Measurements from ENCODE around the gene FAM193B. TPM values are rescaled to one million over a fixed set of nuclear protein-coding genes. Genes with fewer than 3 reads are reported as not detected.

The FAM193B gene
- total RNA-seq, 1 experiment from 2014 or later = 41.1 TPM

DNA sequence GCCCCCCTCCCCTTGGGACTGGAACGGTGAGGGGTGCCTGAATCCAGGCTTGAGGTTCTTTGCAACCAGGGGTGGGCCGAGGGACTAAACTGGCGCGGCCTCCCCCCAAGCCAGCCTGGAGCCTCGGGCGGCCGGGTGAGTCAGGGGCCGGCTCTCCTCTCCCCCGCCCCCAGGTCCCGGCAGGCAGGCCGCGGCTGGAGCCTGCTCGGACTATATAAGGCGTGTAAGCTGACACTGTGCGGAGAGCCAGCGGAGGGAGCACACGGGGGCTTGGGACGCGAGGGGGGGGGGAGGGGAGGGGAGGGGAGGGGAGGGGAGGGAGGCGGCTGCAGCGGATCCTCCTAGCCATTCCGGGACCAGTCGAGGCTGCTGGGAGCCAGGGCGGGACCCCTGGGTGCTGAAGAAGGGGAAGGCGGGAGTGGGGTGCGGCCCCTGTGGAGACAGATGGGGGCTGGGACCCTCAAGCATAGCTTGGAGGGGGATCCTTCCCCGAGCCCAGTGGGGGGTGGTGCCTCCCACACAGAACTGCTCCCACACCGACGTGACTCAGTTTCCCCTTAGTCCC lies 57.6 kb downstream of the FAM193B start:
- peaks cover 4% of the 10 kb centered on the region for H3F3A ChIP-seq (ENCODE audit: low read length, unreplicated experiment)
- H3K4me3 ChIP-seq (ENCODE audit: low read length) = peak overlapping the region; percentile 76
- ChIA-PET POLR2A (ENCODE audit: unreplicated experiment) (interaction anchor here (0.9 to 1.0 kb wide), 4 partner anchors 24 to 50 kb away, joined by 3 to 6 read pairs (median 4); no protein-coding TSS in a partner anchor), CTCF (interaction anchor here (0.6 to 1.4 kb wide), 8 partner anchors 25 to 184 kb away, joined by 3 to 7 read pairs (median 4); no protein-coding TSS in a partner anchor)
- ATAC-seq (peak; percentile 45), DNase-seq (peak; percentile 90)
- peaks cover 8% of the 10 kb centered on the region; the same call in 1 of the 2 replicates for H4K20me1 ChIP-seq (ENCODE audit: low read length)
- TF ChIP-seq EZH2phosphoT487 (IDR thresholded peaks at IDR 0.05; ENCODE audit: borderline replicate concordance, low read length) = no peak
- TF ChIP-seq EZH2 (IDR thresholded peaks at IDR 0.05; ENCODE audit: low read length, unreplicated experiment) = no peak
- TF ChIP-seq, protein P1, sequence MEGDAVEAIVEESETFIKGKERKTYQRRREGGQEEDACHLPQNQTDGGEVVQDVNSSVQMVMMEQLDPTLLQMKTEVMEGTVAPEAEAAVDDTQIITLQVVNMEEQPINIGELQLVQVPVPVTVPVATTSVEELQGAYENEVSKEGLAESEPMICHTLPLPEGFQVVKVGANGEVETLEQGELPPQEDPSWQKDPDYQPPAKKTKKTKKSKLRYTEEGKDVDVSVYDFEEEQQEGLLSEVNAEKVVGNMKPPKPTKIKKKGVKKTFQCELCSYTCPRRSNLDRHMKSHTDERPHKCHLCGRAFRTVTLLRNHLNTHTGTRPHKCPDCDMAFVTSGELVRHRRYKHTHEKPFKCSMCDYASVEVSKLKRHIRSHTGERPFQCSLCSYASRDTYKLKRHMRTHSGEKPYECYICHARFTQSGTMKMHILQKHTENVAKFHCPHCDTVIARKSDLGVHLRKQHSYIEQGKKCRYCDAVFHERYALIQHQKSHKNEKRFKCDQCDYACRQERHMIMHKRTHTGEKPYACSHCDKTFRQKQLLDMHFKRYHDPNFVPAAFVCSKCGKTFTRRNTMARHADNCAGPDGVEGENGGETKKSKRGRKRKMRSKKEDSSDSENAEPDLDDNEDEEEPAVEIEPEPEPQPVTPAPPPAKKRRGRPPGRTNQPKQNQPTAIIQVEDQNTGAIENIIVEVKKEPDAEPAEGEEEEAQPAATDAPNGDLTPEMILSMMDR (conservative IDR thresholded peaks at IDR 0.05; ENCODE audit: low read depth, low read length) = no peak
- no peaks in the 10 kb centered on the region for H3K27me3 ChIP-seq (ENCODE audit: low read length)
- no TSS peak for BruUV-seq (replicated peaks)
- intact Hi-C loops (cut with micrococcal nuclease) = loop anchor here (1.0 to 5.0 kb wide), 4 partner anchors 26 to 195 kb away; partner anchors contain the start of genes PRELID1 and RAB24
- peak overlapping the region; percentile 84 for H3K9ac ChIP-seq (ENCODE audit: low read length)
- H3K4me2 ChIP-seq (ENCODE audit: low read length) = peak overlapping the region; percentile 99
- H3K9me2 ChIP-seq (replicated peaks; ENCODE audit: low read length) = no peaks in the 10 kb centered on the region
- H3K36me3 ChIP-seq (ENCODE audit: low read depth, low read length) = peaks cover 16% of the 10 kb centered on the region
- peak overlapping the region; percentile 42; the same call in 1 of the 2 replicates for H2AFZ ChIP-seq (ENCODE audit: low read length)
- H3K4me1 ChIP-seq (ENCODE audit: insufficient read depth, low read length) = peaks cover 41% of the 10 kb centered on the region
- H3K27ac ChIP-seq (ENCODE audit: low read length) = peak overlapping the region; percentile 93
- no peaks in the 10 kb centered on the region for H3K9me3 ChIP-seq (ENCODE audit: low read length)
- H3K79me2 ChIP-seq (ENCODE audit: low read length) = peaks cover 43% of the 10 kb centered on the region

DNA sequence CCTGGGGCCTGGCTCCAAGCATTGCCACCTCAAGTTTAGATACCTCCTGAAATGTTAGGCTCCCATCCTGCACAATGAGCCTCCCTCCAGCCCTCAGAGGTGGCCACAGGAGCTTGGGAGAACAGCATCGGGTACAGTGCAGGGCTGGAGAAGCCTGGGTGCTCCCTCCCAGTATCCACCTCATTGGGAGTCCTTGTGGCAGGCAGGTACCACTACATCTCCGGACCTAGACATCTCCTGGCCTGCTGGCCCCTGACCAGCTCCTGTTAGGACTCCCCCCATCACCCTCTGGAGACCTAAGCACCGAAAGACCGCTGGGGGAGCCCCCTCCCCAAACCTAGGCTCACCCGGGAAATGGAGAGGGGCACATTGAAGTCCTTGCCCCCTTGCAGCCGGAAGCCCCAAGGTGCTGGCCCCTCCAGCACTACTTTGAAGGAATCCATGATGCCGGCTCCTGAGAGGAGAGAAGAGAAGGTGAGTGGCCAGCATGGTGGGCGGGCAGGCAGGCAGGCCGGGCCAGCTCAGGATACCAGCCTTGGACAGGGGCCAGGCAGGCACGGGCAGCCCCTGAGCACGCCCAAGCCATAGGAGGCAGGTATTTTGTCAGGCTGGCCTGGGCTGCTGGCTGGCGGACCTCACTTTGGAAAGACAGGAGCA lies 58.2 kb downstream of the FAM193B start:
- H3F3A ChIP-seq (ENCODE audit: low read length, unreplicated experiment) = peaks cover 4% of the 10 kb centered on the region
- H3K36me3 ChIP-seq (ENCODE audit: low read depth, low read length) = peaks cover 20% of the 10 kb centered on the region
- peak overlapping the region; percentile 93 for H3K27ac ChIP-seq (ENCODE audit: low read length)
- H3K27me3 ChIP-seq (ENCODE audit: low read length) = no peaks in the 10 kb centered on the region
- peak overlapping the region; percentile 84 for H3K9ac ChIP-seq (ENCODE audit: low read length)
- H3K4me1 ChIP-seq (ENCODE audit: insufficient read depth, low read length) = peaks cover 41% of the 10 kb centered on the region
- no TSS peak for BruUV-seq (replicated peaks)
- no peak overlapping the region for H2AFZ ChIP-seq (ENCODE audit: low read length)
- peak; percentile 17 for ATAC-seq
- H3K4me2 ChIP-seq (ENCODE audit: low read length) = peak overlapping the region; percentile 99
- H3K79me2 ChIP-seq (ENCODE audit: low read length) = peaks cover 43% of the 10 kb centered on the region
- no peaks in the 10 kb centered on the region for H3K9me3 ChIP-seq (ENCODE audit: low read length)
- intact Hi-C loops (cut with micrococcal nuclease) = loop anchor here (2.0 to 5.0 kb wide), 2 partner anchors 93 to 194 kb away; partner anchors contain the start of genes PRELID1 and RAB24
- H4K20me1 ChIP-seq (ENCODE audit: low read length) = peaks cover 8% of the 10 kb centered on the region; the same call in 1 of the 2 replicates
- no peak for TF ChIP-seq EZH2phosphoT487 (IDR thresholded peaks at IDR 0.05; ENCODE audit: borderline replicate concordance, low read length)
- TF ChIP-seq, protein P1 (conservative IDR thresholded peaks at IDR 0.05; ENCODE audit: low read depth, low read length) = peak; percentile 54
- no peaks in the 10 kb centered on the region for H3K9me2 ChIP-seq (replicated peaks; ENCODE audit: low read length)
- peak; percentile 58 for DNase-seq
- H3K4me3 ChIP-seq (ENCODE audit: low read length) = peak overlapping the region; percentile 76
- ChIA-PET CTCF (interaction anchor here (0.7 to 1.0 kb wide), 4 partner anchors 24 to 92 kb away, joined by 3 to 5 read pairs (median 4); no protein-coding TSS in a partner anchor), POLR2A (ENCODE audit: unreplicated experiment) (no interaction called here)

Measured in PC-3 (cell line).